ENCODE data around the gene ATP2B3. TPM values are rescaled to one million over a fixed set of nuclear protein-coding genes. Genes with fewer than 3 reads are reported as not detected.

Gene ATP2B3
- total and polyA plus RNA-seq, 9 of the 15 experiments (the other 6 are each of a cell fraction or from before 2014, with no cell fraction given), result 0.04 TPM; not detected in 8

DNA sequence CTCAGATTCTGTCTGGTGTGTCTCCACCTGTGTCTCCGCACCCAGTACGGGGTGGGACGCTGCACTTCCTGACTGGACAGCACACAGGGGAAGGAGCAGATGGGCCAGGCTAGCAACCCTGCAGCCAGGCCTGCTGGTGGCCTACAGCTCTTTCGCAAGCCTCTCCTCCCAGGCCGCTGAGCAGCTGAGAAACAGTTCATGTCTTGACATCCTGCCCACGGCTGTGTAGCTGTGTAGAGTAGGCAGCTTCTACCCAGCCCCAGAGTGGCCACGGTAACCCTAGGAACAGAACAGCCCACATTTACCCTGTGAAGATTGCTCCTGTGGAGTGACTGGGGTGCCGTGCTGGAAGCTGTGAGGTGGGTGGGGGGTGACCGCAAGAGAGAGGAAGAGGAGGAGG, 42.6 kb downstream of the ATP2B3 start:
- no peak overlapping the region for H3K27ac ChIP-seq (ENCODE audit: extremely low read depth, low read depth, low read length)
- 0% methylated on average over 7 of the region's 9 CpGs for WGBS (ENCODE audit: insufficient coverage, low coverage, missing lambda C conversion rate)
- TF ChIP-seq, protein P1, sequence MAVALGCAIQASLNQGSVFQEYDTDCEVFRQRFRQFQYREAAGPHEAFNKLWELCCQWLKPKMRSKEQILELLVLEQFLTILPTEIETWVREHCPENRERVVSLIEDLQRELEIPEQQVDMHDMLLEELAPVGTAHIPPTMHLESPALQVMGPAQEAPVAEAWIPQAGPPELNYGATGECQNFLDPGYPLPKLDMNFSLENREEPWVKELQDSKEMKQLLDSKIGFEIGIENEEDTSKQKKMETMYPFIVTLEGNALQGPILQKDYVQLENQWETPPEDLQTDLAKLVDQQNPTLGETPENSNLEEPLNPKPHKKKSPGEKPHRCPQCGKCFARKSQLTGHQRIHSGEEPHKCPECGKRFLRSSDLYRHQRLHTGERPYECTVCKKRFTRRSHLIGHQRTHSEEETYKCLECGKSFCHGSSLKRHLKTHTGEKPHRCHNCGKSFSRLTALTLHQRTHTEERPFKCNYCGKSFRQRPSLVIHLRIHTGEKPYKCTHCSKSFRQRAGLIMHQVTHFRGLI (CRISPR knock-in tag; IDR thresholded peaks at IDR 0.05), result no peak
- no peak for TF ChIP-seq NCOA2 (IDR thresholded peaks at IDR 0.05; ENCODE audit: partially characterized antibody in 2 of 2)
- TF ChIP-seq, protein P2, sequence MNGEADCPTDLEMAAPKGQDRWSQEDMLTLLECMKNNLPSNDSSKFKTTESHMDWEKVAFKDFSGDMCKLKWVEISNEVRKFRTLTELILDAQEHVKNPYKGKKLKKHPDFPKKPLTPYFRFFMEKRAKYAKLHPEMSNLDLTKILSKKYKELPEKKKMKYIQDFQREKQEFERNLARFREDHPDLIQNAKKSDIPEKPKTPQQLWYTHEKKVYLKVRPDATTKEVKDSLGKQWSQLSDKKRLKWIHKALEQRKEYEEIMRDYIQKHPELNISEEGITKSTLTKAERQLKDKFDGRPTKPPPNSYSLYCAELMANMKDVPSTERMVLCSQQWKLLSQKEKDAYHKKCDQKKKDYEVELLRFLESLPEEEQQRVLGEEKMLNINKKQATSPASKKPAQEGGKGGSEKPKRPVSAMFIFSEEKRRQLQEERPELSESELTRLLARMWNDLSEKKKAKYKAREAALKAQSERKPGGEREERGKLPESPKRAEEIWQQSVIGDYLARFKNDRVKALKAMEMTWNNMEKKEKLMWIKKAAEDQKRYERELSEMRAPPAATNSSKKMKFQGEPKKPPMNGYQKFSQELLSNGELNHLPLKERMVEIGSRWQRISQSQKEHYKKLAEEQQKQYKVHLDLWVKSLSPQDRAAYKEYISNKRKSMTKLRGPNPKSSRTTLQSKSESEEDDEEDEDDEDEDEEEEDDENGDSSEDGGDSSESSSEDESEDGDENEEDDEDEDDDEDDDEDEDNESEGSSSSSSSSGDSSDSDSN (IDR thresholded peaks at IDR 0.05; ENCODE audit: borderline replicate concordance in 1 of 2, low read depth in 2 of 2, low read length in 2 of 2), result no peak
- intact Hi-C loops (cut with micrococcal nuclease), result loop anchor here (5.0 kb wide), 2 partner anchors 87 to 107 kb away; partner anchors contain the start of gene DUSP9
- CTCF ChIA-PET (ENCODE audit: low intra/inter-chr PET ratio), result no interaction called here
- no peaks in the 10 kb centered on the region for H3K79me2 ChIP-seq (ENCODE audit: control insufficient read depth, insufficient read depth, low read length)
- H3K4me2 ChIP-seq (ENCODE audit: insufficient read depth, low read length), result no peak overlapping the region
- POLR2A ChIA-PET, result no interaction called here
- H4K20me1 ChIP-seq (replicated peaks; ENCODE audit: control insufficient read depth, insufficient read depth, low read length), result no peaks in the 10 kb centered on the region
- DNase-seq (ENCODE audit: extremely low read depth in 1 of 4, low spot score in 3 of 4) (no peak), ATAC-seq (no peak), FAIRE-seq (no peak)
- H3K4me1 ChIP-seq (replicated peaks in 1 of 2; ENCODE audit: control insufficient read depth in 2 of 2, insufficient read depth in 2 of 2, low read length in 2 of 2), result peaks cover 0 to 18% of the 10 kb centered on the region in 2 experiments; a peak in 3 of 5 replicates
- H3K9me3 ChIP-seq (replicated peaks; ENCODE audit: control insufficient read depth, insufficient read depth, low read depth, low read length), result no peaks in the 10 kb centered on the region
- H2AFZ ChIP-seq (ENCODE audit: low read depth, low read length), result no peak overlapping the region
- H3K27me3 ChIP-seq (ENCODE audit: control insufficient read depth in 2 of 2, insufficient read depth in 2 of 2, low read length in 2 of 2), result peaks cover 41 to 73% of the 10 kb centered on the region in 2 experiments; a peak in 4 of 5 replicates
- BruUV-seq (replicated peaks), result no TSS peak
- in situ Hi-C loops (cut with MboI), result no loop called here
- H3K36me3 ChIP-seq (ENCODE audit: control insufficient read depth, insufficient read depth, low read length), result no peaks in the 10 kb centered on the region
- H3K4me3 ChIP-seq, result no peak overlapping the region
- H3K9me1 ChIP-seq (ENCODE audit: control insufficient read depth, insufficient read depth, low read length), result no peaks in the 10 kb centered on the region
- no peak overlapping the region for H3K9ac ChIP-seq (ENCODE audit: insufficient read depth in 1 of 2, low read depth in 2 of 2, low read length in 2 of 2)

Data from K562 (cell line).